T-helper 2 cell treated with Interferon-gamma antibody and Interleukin-4, amounts not matched to agents 5 μg/mL and 100 μg/mL, for 36 hours (primary cell): ENCODE measurements around the gene WSB1.

Experiments
- DNase-seq: peaks from one replicate; pipeline ENCODE4 v3.0.0; 2021; ENCODE audit warnings: low spot score
- H3K27ac Mint-ChIP-seq: one replicate; pipeline ENCODE4 v1.8.0; 2021; ENCODE audit warnings: mild to moderate bottlenecking, mixed read lengths
- H3K27me3 Mint-ChIP-seq: one replicate; pipeline ENCODE4 v1.8.0; 2021; ENCODE audit warnings: low read depth, mixed read lengths
- H3K36me3 Mint-ChIP-seq: one replicate; pipeline ENCODE4 v1.8.0; 2021; ENCODE audit warnings: low read depth, mixed read lengths
- H3K4me1 Mint-ChIP-seq: one replicate; pipeline ENCODE4 v1.8.0; 2021; ENCODE audit warnings: low read depth, mixed read lengths
- H3K4me3 Mint-ChIP-seq: one replicate; pipeline ENCODE4 v1.8.0; 2022; ENCODE audit warnings: mild to moderate bottlenecking, moderate library complexity, mixed read lengths
- H3K9me3 Mint-ChIP-seq: one replicate; pipeline ENCODE4 v1.8.0; 2021; ENCODE audit warnings: mixed read lengths

The WSB1 gene

DNA sequence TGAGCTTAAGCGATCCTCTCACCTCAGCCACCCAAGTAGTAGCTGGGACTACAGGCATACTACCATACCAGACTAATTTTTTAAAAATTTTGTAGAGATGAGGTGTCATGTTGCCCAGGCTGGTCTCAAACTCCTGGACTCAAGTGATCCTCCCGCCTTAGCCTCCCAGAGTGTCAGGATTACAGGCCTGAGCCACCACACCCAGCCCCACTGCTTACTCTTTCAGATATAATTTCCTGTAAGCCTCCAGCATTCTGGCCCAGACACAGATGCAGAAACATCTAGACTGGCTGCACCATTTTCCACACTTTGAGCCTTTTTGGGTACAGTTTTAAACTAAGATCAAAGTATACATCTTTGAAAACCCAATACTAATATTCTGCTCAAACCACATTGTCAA lies 8.4 kb upstream of the WSB1 start:
- Mint-ChIP-seq H3K4me1 (peaks cover 1% of the 10 kb centered on the region), H3K9me3 (no peaks in the 10 kb centered on the region), H3K27ac (no peak overlapping the region), H3K36me3 (no peaks in the 10 kb centered on the region), H3K27me3 (peaks cover 34% of the 10 kb centered on the region), H3K4me3 (no peak overlapping the region)
- no peak for DNase-seq

DNA sequence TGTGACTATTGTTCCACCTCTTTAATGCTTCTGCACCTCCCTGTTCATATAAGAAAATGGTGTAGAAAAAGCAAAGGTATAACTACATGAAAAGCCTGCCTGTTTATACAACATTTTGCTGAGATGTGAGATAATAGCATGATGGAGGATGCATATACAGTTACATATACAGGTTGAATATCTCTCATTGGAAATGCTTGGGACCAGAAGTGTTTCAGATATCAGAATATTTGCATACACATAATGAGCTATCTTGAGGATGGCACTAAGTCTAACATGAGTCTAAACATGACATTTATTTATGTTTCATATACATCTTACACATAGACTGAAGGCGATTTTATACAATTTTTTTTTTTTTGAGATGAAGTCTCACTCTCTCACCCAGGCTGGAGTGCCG lies 5.7 kb upstream of the WSB1 start:
- Mint-ChIP-seq H3K4me1 (peaks cover 3% of the 10 kb centered on the region), H3K9me3 (no peaks in the 10 kb centered on the region), H3K4me3 (no peak overlapping the region), H3K27ac (no peak overlapping the region), H3K27me3 (peaks cover 30% of the 10 kb centered on the region), H3K36me3 (no peaks in the 10 kb centered on the region)
- no peak for DNase-seq

DNA sequence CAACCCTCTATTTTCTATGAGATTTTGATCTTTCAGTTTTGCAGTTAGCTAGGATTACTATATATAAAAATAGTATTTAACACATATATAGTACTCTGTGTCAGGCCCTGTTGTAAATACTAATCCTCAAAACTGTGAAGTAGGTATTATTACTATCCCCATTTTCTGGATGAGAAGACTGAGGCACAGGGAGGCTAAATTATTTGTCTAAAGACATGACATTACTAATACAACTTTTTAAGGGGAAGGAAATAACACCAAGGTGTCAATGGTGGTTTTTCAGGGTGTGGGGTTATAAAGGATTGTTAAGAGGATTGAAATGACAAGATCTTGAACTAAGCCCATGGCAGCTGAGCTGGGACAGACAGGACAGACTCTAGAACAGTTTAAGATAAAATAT lies 4.1 kb upstream of the WSB1 start:
- H3K9me3 Mint-ChIP-seq: no peaks in the 10 kb centered on the region
- peaks cover 6% of the 10 kb centered on the region for H3K4me1 Mint-ChIP-seq
- H3K4me3 Mint-ChIP-seq: no peak overlapping the region
- no peaks in the 10 kb centered on the region for H3K36me3 Mint-ChIP-seq
- H3K27ac Mint-ChIP-seq: no peak overlapping the region
- peaks cover 16% of the 10 kb centered on the region for H3K27me3 Mint-ChIP-seq
- DNase-seq: no peak

DNA sequence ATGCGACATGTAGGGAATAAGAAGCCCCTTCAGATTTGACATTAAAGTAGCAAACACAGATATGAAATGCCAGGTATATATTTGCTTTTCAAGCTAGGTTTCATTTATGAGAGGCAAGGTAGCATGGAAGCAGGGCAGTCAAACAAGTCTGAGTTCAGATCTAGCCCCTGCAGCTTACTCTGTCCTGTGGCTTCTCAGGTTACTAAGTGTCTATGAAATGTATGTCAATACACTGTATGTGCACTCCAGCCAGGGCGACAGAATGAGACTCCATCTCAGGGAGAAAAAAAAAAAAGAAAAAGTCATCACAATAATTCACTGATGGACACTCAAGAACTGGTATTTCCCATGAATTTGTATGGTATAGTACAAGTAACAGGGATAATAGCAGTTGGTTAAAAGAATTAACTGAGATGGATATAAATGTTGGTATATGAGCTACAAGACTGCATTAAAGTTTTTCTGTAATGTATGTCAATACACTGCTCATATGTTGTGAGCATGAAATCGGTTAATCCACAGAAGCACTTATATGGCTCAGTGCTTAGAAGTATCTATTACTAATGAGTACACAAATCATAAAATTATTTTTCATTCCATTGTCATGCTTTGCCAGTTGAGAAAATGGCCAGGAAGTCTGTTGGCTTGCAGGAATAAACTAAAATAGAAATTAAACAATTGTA lies 2.9 kb upstream of the WSB1 start:
- Mint-ChIP-seq H3K27me3 (peaks cover 13% of the 10 kb centered on the region), H3K36me3 (peaks cover 7% of the 10 kb centered on the region), H3K4me3 (no peak overlapping the region), H3K27ac (no peak overlapping the region), H3K4me1 (peaks cover 13% of the 10 kb centered on the region), H3K9me3 (no peaks in the 10 kb centered on the region)
- DNase-seq: no peak

DNA sequence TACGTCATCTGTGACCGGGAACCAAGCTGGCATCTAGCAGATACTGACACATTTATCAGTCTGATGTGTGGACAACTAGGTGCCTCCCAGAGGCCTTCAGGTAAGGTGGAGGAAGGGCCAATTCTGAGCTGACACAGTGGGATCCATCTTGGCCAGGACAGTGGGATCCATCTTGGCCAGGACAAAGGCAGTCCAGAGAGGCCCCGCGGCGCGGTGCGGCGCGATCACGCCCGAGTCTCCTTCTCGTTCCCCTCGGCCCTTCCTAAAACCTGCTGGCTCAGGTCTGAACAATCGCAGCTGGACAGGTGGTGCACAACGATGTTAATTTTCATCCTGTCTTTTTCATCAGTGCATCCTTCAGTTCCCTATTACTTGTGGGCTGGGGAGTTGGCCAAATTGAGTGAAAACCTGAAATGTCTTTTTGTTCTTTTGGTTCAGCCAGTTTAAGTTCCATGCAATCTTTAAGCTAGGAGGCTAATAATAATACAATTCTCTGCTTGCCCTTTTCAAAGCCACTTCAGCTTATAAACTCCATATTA lies 486 bp upstream of the WSB1 start:
- H3K4me3 Mint-ChIP-seq: peak overlapping the region; percentile 94
- H3K9me3 Mint-ChIP-seq: no peaks in the 10 kb centered on the region
- no peak for DNase-seq
- peaks cover 6% of the 10 kb centered on the region for H3K27me3 Mint-ChIP-seq
- peak overlapping the region; percentile 99 for H3K27ac Mint-ChIP-seq
- H3K4me1 Mint-ChIP-seq: peaks cover 28% of the 10 kb centered on the region
- H3K36me3 Mint-ChIP-seq: peaks cover 15% of the 10 kb centered on the region

DNA sequence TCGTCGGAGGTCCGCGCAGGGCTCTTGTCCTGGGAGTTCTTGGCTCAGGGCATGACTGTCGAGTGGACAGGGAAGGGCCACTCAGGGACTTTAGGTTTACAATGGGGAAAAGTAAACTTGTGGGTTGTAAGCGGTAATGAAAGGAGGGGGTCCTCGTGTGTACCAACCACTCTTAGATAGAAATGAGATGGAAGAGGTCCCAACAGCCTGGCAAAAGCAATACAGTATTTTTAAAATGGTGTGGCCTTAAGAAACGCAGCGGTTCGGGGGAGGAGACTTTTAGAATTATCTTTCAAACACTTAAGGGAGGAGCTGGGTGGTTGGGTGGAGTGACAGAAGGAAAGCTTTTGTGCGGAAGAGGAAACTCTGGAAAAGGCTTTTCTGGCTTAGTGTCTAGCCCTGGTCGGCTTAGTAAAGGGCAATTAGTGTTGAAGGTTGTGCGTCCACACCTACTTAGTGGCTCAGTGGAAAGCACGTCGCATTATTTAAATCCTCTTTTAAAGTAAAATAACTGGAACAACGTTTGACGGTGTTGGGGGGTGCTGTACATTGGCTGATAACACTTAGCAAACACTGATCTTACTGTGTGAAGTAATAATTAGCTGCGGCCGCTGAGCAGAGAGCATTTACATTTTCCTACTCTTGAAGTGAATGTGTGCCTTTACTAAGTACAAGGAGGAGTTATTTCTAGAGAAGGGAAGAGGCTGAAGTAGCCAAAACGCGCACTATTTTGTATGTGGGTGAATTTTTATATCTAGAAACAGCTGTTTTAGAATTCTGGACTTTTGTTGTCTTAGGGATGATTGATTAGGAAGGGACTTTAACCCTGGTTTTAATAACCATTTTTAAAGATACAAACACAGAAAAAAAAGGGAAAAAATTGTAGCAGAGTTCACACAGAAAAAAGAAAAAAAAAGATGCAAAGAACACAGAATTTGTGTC lies 1.0 kb downstream of the WSB1 start:
- Mint-ChIP-seq H3K36me3 (peaks cover 18% of the 10 kb centered on the region), H3K4me1 (peaks cover 38% of the 10 kb centered on the region), H3K27me3 (no peaks in the 10 kb centered on the region), H3K9me3 (no peaks in the 10 kb centered on the region), H3K4me3 (peak overlapping the region; percentile 94), H3K27ac (peak overlapping the region; percentile 99)
- DNase-seq: peak; percentile 57

DNA sequence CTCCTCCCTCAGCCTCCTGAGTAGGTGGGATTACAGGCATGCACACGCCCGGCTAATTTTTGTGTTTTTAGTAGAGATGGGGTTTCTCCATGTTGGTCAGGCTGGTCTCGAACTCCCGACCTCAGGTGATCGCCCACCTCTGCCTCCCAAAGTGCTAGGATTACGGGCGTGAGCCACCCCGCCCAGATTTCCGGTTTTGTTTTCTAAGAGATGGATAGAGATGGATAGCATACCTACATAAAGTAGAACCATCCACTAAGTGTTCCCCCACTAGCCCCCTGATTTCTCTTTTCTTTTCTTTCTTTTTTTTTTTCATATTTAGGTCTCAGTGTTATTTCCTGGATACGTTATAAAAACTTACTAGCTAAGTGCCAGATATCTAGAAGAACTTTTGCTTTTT lies 2.0 kb downstream of the WSB1 start:
- H3K4me1 Mint-ChIP-seq: peaks cover 38% of the 10 kb centered on the region

DNA sequence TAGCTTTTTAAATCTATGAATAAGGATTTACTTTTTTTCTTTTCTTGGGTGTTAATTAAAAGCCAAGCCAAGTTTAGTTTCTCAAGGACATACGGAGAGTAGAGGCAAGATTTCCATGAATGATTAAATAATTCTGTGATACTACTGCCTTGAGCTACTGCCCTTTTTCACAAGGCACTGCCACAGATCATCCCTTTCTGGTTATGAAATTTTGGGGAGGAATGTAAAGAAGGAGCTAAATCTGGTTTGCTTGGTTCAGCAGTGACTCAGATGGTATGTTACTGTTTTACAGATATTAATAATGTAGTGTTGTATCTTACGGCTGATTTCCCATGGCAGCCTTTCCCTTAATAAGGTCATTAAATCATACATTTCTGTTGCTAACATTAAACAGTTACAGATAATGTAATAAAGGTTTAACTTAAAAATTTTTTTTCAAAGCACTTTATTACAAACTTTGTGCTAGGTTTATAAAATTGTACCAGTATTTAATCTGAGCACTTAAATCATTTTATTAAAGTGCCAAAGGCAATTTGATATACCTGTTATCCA lies 2.6 kb downstream of the WSB1 start:
- H3K4me1 Mint-ChIP-seq: peaks cover 41% of the 10 kb centered on the region
- H3K9me3 Mint-ChIP-seq: no peaks in the 10 kb centered on the region
- H3K4me3 Mint-ChIP-seq: peak overlapping the region; percentile 94
- no peak for DNase-seq
- peak overlapping the region; percentile 99 for H3K27ac Mint-ChIP-seq
- no peaks in the 10 kb centered on the region for H3K27me3 Mint-ChIP-seq
- peaks cover 23% of the 10 kb centered on the region for H3K36me3 Mint-ChIP-seq

More for the DNA sequence above, 2.0 kb downstream of the WSB1 start:
- Mint-ChIP-seq H3K27ac (peak overlapping the region; percentile 99), H3K27me3 (no peaks in the 10 kb centered on the region), H3K9me3 (no peaks in the 10 kb centered on the region), H3K4me3 (peak overlapping the region; percentile 94), H3K36me3 (peaks cover 18% of the 10 kb centered on the region)
- DNase-seq: no peak

DNA sequence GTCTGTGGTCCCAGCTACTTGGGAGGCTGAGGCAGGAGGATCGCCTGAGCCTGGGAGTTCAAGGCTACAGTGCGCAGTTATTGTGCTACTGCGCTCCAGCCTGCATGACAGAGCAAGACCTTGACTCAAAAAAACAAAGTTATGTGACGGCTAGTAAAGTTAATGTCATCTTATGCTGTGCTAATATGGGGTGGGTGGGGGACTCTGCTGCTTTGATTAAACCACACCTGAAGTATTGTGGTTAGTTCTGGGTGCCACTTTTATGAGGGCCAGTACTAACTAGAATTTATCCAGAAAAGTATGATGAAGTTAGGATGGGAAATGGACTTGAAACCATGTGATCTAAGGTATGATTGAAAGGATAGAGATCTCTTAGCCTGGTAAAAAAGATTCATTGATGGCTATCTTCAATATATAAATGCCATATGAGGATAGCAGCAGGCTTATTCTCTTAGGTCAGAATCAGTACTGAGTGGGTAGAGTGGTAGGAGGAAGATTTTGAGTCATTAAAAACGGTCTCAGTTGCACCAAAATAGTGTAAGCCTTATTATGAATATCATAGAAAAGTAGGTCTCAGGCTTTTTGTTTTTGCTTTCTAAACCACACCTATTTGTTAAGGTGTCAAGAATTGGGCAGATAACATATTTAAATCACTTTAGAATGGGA lies 5.6 kb downstream of the WSB1 start:
- H3K4me3 Mint-ChIP-seq: peak overlapping the region; percentile 21
- peaks cover 37% of the 10 kb centered on the region for H3K36me3 Mint-ChIP-seq
- peaks cover 40% of the 10 kb centered on the region for H3K4me1 Mint-ChIP-seq

DNA sequence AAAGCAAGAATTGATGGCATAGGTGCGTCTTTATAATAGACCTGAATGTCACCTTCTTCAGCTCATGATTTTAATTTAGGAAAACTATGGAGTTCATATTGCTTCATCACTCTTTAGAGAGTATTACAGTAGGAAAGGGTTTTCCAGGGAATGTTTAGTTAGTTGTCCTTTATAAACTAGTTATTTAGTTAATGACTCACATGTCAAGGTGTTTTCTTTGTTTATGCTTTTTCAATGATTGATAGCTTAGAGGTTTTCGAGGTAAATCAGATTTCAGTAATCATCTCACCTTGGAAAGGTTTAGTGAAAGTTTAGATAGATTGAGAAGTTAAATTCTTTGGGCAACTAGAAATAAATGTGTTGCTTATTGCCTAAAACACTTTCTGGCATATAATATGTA lies 9.8 kb downstream of the WSB1 start:
- no peak overlapping the region for H3K4me3 Mint-ChIP-seq
- DNase-seq: no peak
- no peak overlapping the region for H3K27ac Mint-ChIP-seq
- H3K36me3 Mint-ChIP-seq: peaks cover 43% of the 10 kb centered on the region
- H3K9me3 Mint-ChIP-seq: no peaks in the 10 kb centered on the region
- no peaks in the 10 kb centered on the region for H3K27me3 Mint-ChIP-seq
- peaks cover 23% of the 10 kb centered on the region for H3K4me1 Mint-ChIP-seq

More for the DNA sequence above, 5.6 kb downstream of the WSB1 start:
- H3K27me3 Mint-ChIP-seq: no peaks in the 10 kb centered on the region
- H3K9me3 Mint-ChIP-seq: no peaks in the 10 kb centered on the region
- H3K27ac Mint-ChIP-seq: peak overlapping the region; percentile 42
- DNase-seq: no peak

DNA sequence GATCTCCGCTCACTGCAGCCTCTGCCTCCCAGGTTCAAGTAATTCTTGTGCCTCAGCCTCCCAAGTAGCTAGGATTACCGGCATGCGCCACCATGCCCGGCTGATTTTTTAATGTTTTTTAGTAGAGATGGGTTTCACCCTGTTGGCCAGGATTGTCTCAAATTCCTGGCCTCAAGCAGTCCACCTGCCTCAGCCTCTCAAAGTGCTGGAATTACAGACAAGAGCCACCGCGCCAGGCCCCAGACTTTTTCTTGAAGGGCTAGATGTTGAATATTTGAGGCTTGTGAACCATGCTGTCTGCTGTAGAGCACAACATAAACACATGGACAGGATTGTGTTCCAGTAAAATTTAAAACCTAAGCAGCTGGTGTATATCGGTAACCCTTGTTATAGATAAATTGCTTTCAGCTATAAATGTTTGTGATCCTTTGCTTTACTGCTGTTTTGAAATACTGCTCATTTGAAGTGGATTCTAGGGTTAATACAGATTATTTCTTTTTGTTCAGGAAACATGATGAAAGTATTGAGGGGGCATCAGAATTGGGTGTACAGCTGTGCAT lies 12.4 kb downstream of the WSB1 start:
- no peaks in the 10 kb centered on the region for H3K27me3 Mint-ChIP-seq
- peaks cover 52% of the 10 kb centered on the region for H3K36me3 Mint-ChIP-seq
- H3K9me3 Mint-ChIP-seq: no peaks in the 10 kb centered on the region
- H3K27ac Mint-ChIP-seq: no peak overlapping the region
- no peak for DNase-seq
- peaks cover 10% of the 10 kb centered on the region for H3K4me1 Mint-ChIP-seq
- H3K4me3 Mint-ChIP-seq: no peak overlapping the region

DNA sequence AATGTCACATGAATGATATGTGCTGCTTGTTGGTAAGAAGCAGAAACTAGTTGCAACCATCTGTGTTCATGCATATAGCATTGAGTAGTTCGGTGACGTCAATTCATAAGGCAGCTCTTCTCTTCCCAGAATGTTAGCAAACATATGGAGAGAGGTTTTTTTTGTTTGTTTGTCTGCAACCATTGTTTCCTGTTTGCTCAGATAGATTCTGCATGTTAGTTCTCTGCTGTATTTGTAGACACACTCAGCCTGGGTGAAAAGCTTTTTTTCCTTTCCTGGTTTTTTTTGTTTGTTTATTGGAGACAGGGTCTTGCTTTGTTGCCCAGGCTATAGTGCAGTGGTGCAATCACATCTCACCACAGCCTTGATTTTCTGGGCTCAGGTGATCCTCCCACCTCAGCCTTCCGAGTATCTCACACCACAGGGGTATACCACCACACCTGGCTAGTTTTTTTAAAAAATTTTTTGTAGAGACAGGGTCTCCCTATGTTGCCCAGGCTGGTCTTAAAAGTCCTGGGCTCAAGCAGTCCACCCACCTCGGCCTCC lies 16.7 kb downstream of the WSB1 start:
- Mint-ChIP-seq H3K4me3 (no peak overlapping the region), H3K27me3 (no peaks in the 10 kb centered on the region), H3K36me3 (peaks cover 66% of the 10 kb centered on the region), H3K4me1 (peaks cover 7% of the 10 kb centered on the region), H3K9me3 (no peaks in the 10 kb centered on the region), H3K27ac (no peak overlapping the region)
- no peak for DNase-seq

DNA sequence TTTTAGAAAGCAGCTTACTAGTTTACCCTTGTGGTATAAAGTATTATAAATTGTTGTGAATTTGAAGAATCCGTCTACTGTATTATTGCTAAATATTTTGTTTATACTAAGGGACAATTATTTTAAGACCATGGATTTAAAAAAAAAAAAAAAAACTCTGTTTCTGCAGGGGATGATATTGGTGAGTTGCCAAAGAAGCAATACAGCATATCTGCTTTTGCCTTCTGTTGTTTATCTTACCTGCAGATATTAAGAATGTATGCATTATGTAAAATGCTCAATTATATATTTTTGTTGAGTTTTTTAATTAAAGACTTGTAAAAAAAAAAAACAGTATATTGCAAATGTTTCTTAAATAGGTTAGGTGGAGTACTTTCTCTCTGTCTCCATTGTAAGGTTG lies 19.4 kb downstream of the WSB1 start:
- H3K9me3 Mint-ChIP-seq: no peaks in the 10 kb centered on the region
- no peak overlapping the region for H3K4me3 Mint-ChIP-seq
- H3K27ac Mint-ChIP-seq: no peak overlapping the region
- DNase-seq: no peak
- peaks cover 60% of the 10 kb centered on the region for H3K36me3 Mint-ChIP-seq
- H3K4me1 Mint-ChIP-seq: no peaks in the 10 kb centered on the region
- no peaks in the 10 kb centered on the region for H3K27me3 Mint-ChIP-seq
